Measurements from ENCODE around the gene SLC13A3. TPM values are rescaled to one million over a fixed set of nuclear protein-coding genes. Genes with fewer than 3 reads are reported as not detected.

SLC13A3 gene
- total RNA-seq, 1 donor from 2014 or later = 1.6 TPM

DNA sequence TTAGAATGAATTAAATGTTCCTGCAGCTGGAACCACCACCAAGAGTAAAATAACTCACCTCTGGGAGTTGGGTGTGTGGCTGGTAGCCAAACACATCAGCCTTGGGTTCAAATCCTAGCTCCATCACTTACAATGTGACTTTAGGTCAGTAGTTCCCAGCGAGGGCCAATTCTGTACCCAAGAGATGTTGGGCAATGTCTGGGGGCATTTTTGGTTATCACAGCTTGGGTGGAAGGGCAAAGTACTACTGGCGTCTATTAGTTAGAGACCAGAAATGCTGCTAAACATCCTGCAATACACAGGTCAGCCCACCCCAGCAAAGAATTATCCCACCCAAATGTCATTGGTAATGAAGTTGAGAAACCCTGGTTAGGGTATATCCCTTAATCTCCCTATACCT, 48.8 kb downstream of the SLC13A3 start:
- TF ChIP-seq, protein P1, sequence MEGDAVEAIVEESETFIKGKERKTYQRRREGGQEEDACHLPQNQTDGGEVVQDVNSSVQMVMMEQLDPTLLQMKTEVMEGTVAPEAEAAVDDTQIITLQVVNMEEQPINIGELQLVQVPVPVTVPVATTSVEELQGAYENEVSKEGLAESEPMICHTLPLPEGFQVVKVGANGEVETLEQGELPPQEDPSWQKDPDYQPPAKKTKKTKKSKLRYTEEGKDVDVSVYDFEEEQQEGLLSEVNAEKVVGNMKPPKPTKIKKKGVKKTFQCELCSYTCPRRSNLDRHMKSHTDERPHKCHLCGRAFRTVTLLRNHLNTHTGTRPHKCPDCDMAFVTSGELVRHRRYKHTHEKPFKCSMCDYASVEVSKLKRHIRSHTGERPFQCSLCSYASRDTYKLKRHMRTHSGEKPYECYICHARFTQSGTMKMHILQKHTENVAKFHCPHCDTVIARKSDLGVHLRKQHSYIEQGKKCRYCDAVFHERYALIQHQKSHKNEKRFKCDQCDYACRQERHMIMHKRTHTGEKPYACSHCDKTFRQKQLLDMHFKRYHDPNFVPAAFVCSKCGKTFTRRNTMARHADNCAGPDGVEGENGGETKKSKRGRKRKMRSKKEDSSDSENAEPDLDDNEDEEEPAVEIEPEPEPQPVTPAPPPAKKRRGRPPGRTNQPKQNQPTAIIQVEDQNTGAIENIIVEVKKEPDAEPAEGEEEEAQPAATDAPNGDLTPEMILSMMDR (conservative IDR thresholded peaks at IDR 0.05; ENCODE audit: low read depth, low read length) = no peak
- no peak overlapping the region for H3K4me3 ChIP-seq (ENCODE audit: low read depth, low read length)
- no peak for DNase-seq (ENCODE audit: low read depth)

DNA sequence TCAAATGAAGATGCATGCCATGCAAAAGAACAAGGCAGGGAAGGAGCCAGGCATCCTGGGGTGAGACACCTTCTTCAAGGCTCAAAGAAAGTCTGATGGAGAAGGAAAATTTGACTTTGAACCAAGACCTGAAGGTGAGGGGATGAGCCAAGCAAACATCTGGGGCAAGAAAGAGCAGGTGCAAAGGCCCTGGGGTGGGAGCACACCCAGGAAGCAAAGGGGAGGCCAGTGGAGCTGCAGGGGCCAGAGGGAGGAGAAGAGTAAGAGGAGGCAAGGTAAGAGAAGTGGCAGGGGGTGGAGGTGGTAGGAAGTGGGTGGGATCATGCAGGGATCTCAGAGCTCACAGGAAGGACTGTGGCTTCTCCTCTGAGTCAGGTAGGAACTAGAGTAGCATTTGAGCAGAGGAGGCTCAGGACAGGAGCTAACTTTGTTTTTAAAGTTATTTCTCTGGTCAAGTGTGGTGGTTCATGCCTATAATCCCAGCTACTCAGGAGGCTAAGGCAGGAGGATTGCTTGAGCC, 49.6 kb downstream of the SLC13A3 start:
- H3K4me3 ChIP-seq (ENCODE audit: low read depth, low read length) = no peak overlapping the region
- TF ChIP-seq, protein P1 (conservative IDR thresholded peaks at IDR 0.05; ENCODE audit: low read depth, low read length) = no peak
- no peak for DNase-seq (ENCODE audit: low read depth)

DNA sequence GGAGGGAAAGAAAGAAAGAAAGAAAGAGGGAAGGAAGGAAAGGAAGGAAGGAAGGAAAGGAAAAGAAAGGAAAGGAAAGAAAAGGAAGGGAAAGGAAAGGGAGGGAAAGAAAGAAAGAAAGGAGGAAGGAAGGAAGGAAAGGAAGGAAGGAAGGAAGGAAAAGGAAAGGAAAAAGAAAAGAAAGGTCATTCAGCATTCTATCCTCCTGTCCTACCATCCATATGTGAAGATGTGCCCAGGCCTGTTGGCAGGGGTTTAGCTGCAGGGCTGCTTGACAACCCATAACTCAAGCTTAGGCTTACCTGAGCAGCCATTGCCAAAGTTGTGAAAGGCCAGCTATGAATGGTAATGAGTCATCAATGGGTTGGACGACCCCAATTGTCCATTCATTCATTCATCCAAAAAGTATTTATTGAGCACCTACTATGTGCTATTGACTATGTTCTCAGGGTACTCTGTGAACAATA, 50.9 kb downstream of the SLC13A3 start:
- no peak overlapping the region for H3K4me3 ChIP-seq (ENCODE audit: low read depth, low read length)
- TF ChIP-seq, protein P1 (conservative IDR thresholded peaks at IDR 0.05; ENCODE audit: low read depth, low read length) = no peak
- no peak for DNase-seq (ENCODE audit: low read depth)

DNA sequence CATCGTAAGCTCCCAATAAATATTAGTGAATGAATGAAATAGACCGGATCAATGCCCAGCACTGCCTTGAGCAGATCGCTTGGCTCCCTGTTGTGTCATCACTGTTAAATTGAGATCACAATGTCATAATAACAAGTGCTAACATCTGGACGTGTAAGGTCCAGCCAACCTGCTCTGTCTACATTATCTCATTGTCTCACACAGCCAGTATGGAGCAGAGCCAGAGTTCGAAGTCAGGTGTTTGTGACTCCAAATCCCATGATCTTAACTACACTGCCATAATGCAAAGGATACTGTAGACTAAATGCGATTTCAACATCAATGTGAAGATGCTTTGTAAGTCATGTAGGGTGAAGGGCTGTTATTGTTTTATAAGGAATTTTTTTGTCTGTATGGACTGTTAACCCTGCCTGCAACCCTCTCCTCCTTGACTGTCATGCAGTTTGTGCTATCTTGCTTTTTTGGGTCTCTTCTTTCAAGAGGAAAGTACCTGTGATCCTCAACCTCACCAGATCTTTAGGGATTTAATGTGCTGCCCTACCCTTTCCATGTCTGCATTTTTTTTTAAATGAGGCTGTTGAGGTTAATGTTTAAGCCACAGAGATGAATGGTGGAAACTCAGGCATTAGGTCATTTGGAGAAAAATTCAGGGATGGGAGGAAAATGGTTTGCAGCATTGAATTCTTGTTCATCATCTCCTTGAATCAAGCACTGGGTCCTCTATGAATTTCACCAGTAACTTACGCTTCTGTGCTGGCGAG, 51.9 kb downstream of the SLC13A3 start:
- no peak for DNase-seq (ENCODE audit: low read depth)
- TF ChIP-seq, protein P1 (conservative IDR thresholded peaks at IDR 0.05; ENCODE audit: low read depth, low read length) = no peak
- no peak overlapping the region for H3K4me3 ChIP-seq (ENCODE audit: low read depth, low read length)

DNA sequence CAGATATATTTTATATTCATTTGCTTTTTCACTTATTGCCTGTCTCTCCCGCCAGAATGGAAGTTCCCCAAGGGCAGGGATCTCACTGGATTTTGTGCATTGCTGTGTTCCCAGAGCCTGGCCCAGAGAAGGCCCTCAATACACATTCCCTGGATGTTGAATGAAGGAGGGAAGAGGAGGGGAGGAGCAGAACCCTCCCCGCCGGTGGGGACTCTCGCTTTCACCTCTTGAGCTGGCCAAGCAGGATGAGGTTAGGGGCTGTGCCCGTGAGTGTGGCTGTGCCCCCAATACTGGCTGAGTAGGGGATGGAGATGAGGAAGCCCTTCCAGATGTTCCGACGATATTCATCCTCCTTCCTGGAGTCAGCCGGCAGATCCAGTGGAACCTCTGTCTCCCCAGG, 55.3 kb downstream of the SLC13A3 start:
- no peak for DNase-seq (ENCODE audit: low read depth)
- H3K4me3 ChIP-seq (ENCODE audit: low read depth, low read length) = no peak overlapping the region
- TF ChIP-seq, protein P1 (conservative IDR thresholded peaks at IDR 0.05; ENCODE audit: low read depth, low read length) = no peak

DNA sequence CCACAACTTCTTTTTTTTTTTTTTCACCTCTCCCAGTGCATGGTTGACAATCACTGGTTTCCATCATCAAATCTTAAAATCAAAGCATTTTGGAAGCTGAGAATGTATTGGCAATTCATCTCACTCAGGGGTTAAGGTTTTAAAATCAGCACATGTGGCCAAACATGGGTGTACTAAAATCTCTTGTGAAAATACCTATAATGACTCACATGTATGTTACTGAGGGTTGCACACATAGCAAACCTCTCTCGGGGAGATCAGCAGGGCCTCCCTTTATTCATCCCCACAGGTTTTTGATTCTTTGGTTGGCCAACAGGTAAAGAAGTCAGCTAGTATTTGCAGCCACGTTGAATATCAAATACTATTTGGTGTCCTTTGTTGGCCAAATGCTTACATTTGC, 56.5 kb downstream of the SLC13A3 start:
- DNase-seq (ENCODE audit: low read depth) = no peak
- TF ChIP-seq, protein P1 (conservative IDR thresholded peaks at IDR 0.05; ENCODE audit: low read depth, low read length) = no peak
- H3K4me3 ChIP-seq (ENCODE audit: low read depth, low read length) = no peak overlapping the region
